ENCODE data around the gene CCDC157.
"Not testable (repeated sequence)": the region's sequence is repeated elsewhere in the genome, so short reads cannot be mapped to it uniquely, and the experiment has no call there.

CCDC157 gene

DNA sequence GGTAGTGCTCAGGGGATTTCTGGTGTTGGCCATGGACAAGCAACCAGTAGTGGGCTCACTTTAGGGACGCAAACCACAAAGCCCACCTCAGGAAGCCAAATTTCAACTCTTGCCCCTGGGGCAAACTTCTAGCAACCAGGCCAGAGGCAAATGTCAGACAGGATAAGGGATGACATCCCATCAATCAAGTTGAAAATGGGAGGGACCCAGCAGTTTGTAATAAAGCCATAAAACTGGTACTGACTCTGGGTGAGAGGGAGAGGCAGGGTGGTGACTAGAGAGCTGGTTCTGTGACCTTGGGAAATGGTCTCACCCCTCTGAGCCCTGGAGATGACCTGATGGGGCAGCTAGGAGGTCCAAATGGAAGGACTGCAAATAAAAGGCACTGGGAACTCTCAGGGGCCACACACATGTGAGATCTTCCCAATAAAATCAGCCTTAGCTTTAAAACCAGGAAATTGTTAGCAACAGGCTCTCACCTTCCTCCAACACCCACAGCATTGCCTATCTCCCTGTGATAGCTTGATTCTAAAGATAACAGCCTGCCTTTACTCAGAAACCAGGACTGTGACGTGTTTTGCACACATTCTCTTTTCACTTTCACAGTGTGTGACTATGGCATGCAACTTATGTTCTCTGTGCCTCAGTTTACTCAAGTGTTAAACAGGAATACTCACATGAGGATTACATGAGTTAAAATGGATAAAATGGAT is 23.7 kb upstream of the CCDC157 start:
- in situ Hi-C loops (cut with MboI; ENCODE audit: low sequenced_read_pairs, unreplicated experiment), result no loop called here
- DNase-seq (ENCODE audit: low spot score), result no peak

GRCh38 chr22:30333707-30334087 is 23.1 kb upstream of the CCDC157 start:
- no peak for DNase-seq (ENCODE audit: low spot score)
- in situ Hi-C loops (cut with MboI; ENCODE audit: low sequenced_read_pairs, unreplicated experiment), result no loop called here
- TF ChIP-seq, protein P1, sequence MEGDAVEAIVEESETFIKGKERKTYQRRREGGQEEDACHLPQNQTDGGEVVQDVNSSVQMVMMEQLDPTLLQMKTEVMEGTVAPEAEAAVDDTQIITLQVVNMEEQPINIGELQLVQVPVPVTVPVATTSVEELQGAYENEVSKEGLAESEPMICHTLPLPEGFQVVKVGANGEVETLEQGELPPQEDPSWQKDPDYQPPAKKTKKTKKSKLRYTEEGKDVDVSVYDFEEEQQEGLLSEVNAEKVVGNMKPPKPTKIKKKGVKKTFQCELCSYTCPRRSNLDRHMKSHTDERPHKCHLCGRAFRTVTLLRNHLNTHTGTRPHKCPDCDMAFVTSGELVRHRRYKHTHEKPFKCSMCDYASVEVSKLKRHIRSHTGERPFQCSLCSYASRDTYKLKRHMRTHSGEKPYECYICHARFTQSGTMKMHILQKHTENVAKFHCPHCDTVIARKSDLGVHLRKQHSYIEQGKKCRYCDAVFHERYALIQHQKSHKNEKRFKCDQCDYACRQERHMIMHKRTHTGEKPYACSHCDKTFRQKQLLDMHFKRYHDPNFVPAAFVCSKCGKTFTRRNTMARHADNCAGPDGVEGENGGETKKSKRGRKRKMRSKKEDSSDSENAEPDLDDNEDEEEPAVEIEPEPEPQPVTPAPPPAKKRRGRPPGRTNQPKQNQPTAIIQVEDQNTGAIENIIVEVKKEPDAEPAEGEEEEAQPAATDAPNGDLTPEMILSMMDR (IDR thresholded peaks at IDR 0.05; ENCODE audit: borderline replicate concordance, control extremely low read depth, extremely low read depth, insufficient read depth, missing control alignments), result no peak

More for the DNA sequence above, 23.7 kb upstream of the CCDC157 start:
- TF ChIP-seq, protein P1 (IDR thresholded peaks at IDR 0.05; ENCODE audit: borderline replicate concordance, control extremely low read depth, extremely low read depth, insufficient read depth, missing control alignments), result no peak

GRCh38 chr22:30334646-30335045 is 22.2 kb upstream of the CCDC157 start:
- in situ Hi-C loops (cut with MboI; ENCODE audit: low sequenced_read_pairs, unreplicated experiment), result no loop called here
- DNase-seq (ENCODE audit: low spot score), result no peak
- TF ChIP-seq, protein P1 (IDR thresholded peaks at IDR 0.05; ENCODE audit: borderline replicate concordance, control extremely low read depth, extremely low read depth, insufficient read depth, missing control alignments), result no peak

DNA sequence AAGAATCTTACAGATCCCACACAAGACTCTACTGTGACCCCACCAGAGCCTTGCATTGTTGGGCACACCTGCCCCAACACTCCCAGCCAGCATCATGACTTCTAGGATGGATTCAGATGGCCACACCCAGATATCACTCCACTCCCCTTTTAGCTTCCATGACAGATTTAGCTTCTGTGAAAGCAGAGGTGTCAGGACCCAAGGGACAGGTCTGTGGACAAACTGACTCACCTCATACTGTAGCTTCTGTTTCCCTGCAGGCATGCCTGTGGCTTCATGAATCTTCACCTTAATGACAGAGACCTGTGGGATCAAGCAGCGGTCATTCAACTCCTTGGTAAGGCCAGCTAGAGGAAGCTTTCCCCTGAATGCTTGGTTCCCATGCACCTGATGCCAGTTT is 21.6 kb upstream of the CCDC157 start:
- TF ChIP-seq, protein P1 (IDR thresholded peaks at IDR 0.05; ENCODE audit: borderline replicate concordance, control extremely low read depth, extremely low read depth, insufficient read depth, missing control alignments), result no peak
- in situ Hi-C loops (cut with MboI; ENCODE audit: low sequenced_read_pairs, unreplicated experiment), result no loop called here

DNA sequence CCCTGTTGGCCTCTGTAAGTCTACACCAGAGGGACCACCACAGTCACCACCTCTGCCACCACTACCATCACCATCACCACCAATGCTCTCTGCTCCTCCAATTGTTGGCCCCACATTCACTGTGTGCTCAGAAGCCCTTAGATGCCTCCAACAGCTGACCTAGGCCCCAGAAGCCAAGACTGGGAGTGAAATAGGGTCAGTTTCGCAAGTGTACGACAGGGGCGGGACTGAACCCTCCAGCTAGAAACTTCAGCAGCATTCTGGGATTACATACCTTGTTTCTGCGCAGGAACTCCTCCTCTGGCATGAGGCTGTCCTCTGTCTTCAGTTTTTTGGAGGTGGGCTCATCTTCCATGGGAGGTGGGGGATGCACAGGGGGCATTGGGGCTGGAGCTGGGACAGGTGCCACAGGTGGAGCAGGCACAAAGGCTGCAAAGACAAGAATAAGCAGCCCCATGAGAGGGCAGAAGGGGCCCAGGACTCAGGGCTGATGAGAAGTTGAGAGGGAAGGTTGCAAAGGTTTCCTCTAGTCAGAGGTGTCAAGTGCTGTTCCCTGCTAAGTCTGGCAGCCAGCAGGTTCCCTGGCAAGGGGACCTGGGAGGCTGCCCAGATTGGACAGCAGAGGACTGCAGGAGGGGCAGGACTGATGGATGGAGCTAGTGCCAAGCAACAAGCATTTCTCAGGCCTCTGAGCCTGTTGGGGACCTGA is 19.9 kb upstream of the CCDC157 start:
- in situ Hi-C loops (cut with MboI; ENCODE audit: low sequenced_read_pairs, unreplicated experiment), result no loop called here
- TF ChIP-seq, protein P1 (IDR thresholded peaks at IDR 0.05; ENCODE audit: borderline replicate concordance, control extremely low read depth, extremely low read depth, insufficient read depth, missing control alignments), result no peak

More for the DNA sequence above, 21.6 kb upstream of the CCDC157 start:
- DNase-seq (ENCODE audit: low spot score), result no peak

GRCh38 chr22:30337461-30337778 is 19.4 kb upstream of the CCDC157 start:
- no peak for DNase-seq (ENCODE audit: low spot score)
- in situ Hi-C loops (cut with MboI; ENCODE audit: low sequenced_read_pairs, unreplicated experiment), result no loop called here
- TF ChIP-seq, protein P1 (IDR thresholded peaks at IDR 0.05; ENCODE audit: borderline replicate concordance, control extremely low read depth, extremely low read depth, insufficient read depth, missing control alignments), result no peak

More for the DNA sequence above, 19.9 kb upstream of the CCDC157 start:
- DNase-seq (ENCODE audit: low spot score), result no peak

- in situ Hi-C loops (cut with MboI; ENCODE audit: low sequenced_read_pairs, unreplicated experiment); DNase-seq (ENCODE audit: low spot score): not testable (repeated sequence)
Observed at GRCh38 chr22:30338341-30338740, 18.5 kb upstream of the CCDC157 start.

Data from GM13976 (cell line).